Measurements from ENCODE around the gene SNAP47.

GRCh38 chr1:227712648-227713047 lies 22.6 kb upstream of the SNAP47 start:
- TF ChIP-seq ZFP3 (CRISPR knock-in tag; IDR thresholded peaks at IDR 0.05): no peak
- no peak for TF ChIP-seq ZNF70 (CRISPR knock-in tag; IDR thresholded peaks at IDR 0.05)
- TF ChIP-seq POU6F1 (CRISPR knock-in tag; IDR thresholded peaks at IDR 0.05; ENCODE audit: borderline replicate concordance, low read depth): no peak

Data from SK-N-SH treated with all-trans-retinoic acid at 6 μM for 48 hours (cell line).